B cell (primary cell): ENCODE measurements around the gene GNG7. TPM values are rescaled to one million over a fixed set of nuclear protein-coding genes. Genes with fewer than 3 reads are reported as not detected.

ENCODE experiments used
- ATAC-seq: fragments of 200-7000 bp; cut with Tn5 transposase; one replicate; pipeline ENCODE4 v1.10.0; 2021; ENCODE audit warnings: low read depth, mild to moderate bottlenecking, moderate number of reproducible peaks, moderate library complexity
- CTCF ChIA-PET: fragments of 350-600 bp; sonication (Branson Sonifier 250); formaldehyde crosslinking; loops from one replicate; lab custom pipeline; 2021; ENCODE audit warnings: antibody characterized with exemption, inconsistent platforms; lab: Charles Lee
- POLR2A ChIA-PET: fragments of 350-600 bp; sonication (Branson Sonifier 250); formaldehyde crosslinking; loops from one replicate; lab custom pipeline; 2021; ENCODE audit warnings: antibody characterized with exemption; lab: Charles Lee
- DNase-seq: peaks from one replicate; pipeline ENCODE4 v3.0.0; 2013
- H2AFZ ChIP-seq: 2 replicates; pipeline ENCODE4 v1.6.1; 2012; ENCODE audit warnings: mild to moderate bottlenecking, low read depth, low read length; ENCODE audit not compliant: insufficient read depth, poor library complexity, severe bottlenecking
- H3K27ac ChIP-seq, 2 donors: 1 replicate in 1 of 2; 2 replicates in 1 of 2; pipeline ENCODE4 v1.5.1; 2012 to 2013; ENCODE audit warnings: low read length in 2 of 2, mild to moderate bottlenecking in 2 of 2, moderate library complexity in 1 of 2
- H3K27me3 ChIP-seq, 4 experiments: fragments of 200-600 bp in 1 of 4; sonication (generic) in 1 of 4; replicated peaks in 1 of 4; 1 replicate in 2 of 4; 2 replicates in 2 of 4; pipeline versions ENCODE4 v1.6.1 to v1.7.0; 2013 to 2016; ENCODE audit warnings: low read length in 3 of 4, mild to moderate bottlenecking in 2 of 4, mixed read lengths in 1 of 4, moderate library complexity in 1 of 4; ENCODE audit not compliant: insufficient read depth in 4 of 4, control insufficient read depth in 3 of 4; ENCODE audit errors: control extremely low read depth in 1 of 4
- H3K36me3 ChIP-seq, 2 experiments: replicated peaks in 1 of 2; 1 replicate in 1 of 2; 2 replicates in 1 of 2; pipeline versions ENCODE4 v1.6.1 to v1.7.1; 2013; ENCODE audit warnings: low read length in 1 of 2; ENCODE audit not compliant: insufficient read depth in 2 of 2, control insufficient read depth in 1 of 2; ENCODE audit errors: control extremely low read depth in 1 of 2, extremely low read depth in 1 of 2
- H3K4me1 ChIP-seq, 2 donors: fragments of 200-600 bp in 1 of 2; sonication (generic) in 1 of 2; 1 replicate in 1 of 2; 2 replicates in 1 of 2; pipeline versions ENCODE4 v1.5.1 to v1.6.1; 2013 to 2017; ENCODE audit warnings: low read length in 2 of 2; ENCODE audit not compliant: control insufficient read depth in 2 of 2, insufficient read depth in 2 of 2
- H3K4me2 ChIP-seq: replicated peaks from 2 replicates; pipeline ENCODE3; 2012; ENCODE audit warnings: mild to moderate bottlenecking, low read depth, low read length; ENCODE audit not compliant: poor library complexity, severe bottlenecking
- H3K4me3 ChIP-seq, 5 experiments: fragments of 200-600 bp in 1 of 5; sonication (generic) in 1 of 5; 1 replicate in 3 of 5; 2 replicates in 2 of 5; pipeline versions ENCODE4 v1.5.1 to v1.7.0; 2011 to 2016; ENCODE audit warnings: low read length in 4 of 5, mild to moderate bottlenecking in 4 of 5, low read depth in 2 of 5, control low read depth in 1 of 5, moderate library complexity in 1 of 5; ENCODE audit not compliant: insufficient read depth in 1 of 5; ENCODE audit errors: control extremely low read depth in 1 of 5, extremely low read depth in 1 of 5
- H3K79me2 ChIP-seq: fragments of 200-600 bp; sonication (generic); one replicate; pipeline ENCODE4 v1.6.0; 2016; ENCODE audit warnings: low read length; ENCODE audit not compliant: control insufficient read depth, insufficient read depth
- H3K9ac ChIP-seq: fragments of 200-600 bp; sonication (generic); 2 replicates; pipeline ENCODE4 v1.6.1; 2017; ENCODE audit warnings: mild to moderate bottlenecking, low read length, moderate library complexity
- H3K9me3 ChIP-seq, 3 donors: one replicate each; pipeline versions ENCODE4 v1.6.1 to v1.7.1; 2013; ENCODE audit warnings: low read length in 2 of 3; ENCODE audit not compliant: control insufficient read depth in 2 of 3, insufficient read depth in 1 of 3; ENCODE audit errors: control extremely low read depth in 1 of 3
- H4K20me1 ChIP-seq: 2 replicates; pipeline ENCODE4 v1.6.0; 2012; ENCODE audit warnings: mild to moderate bottlenecking, low read length; ENCODE audit not compliant: insufficient read depth, control insufficient read depth, poor library complexity, severe bottlenecking
- H3K27ac Mint-ChIP-seq: one replicate; pipeline ENCODE4 v1.8.0; 2021; ENCODE audit warnings: mixed read lengths
- H3K27me3 Mint-ChIP-seq: one replicate; pipeline ENCODE4 v1.8.0; 2021; ENCODE audit warnings: mixed read lengths
- H3K4me1 Mint-ChIP-seq: one replicate; pipeline ENCODE4 v1.8.0; 2021; ENCODE audit warnings: mixed read lengths
- H3K4me3 Mint-ChIP-seq: one replicate; pipeline ENCODE4 v1.8.0; 2021; ENCODE audit warnings: mixed read lengths
- H3K9me3 Mint-ChIP-seq: one replicate; pipeline ENCODE4 v1.8.0; 2022; ENCODE audit warnings: mixed read lengths; ENCODE audit not compliant: insufficient read depth
- EZH2 ChIP-seq: IDR thresholded peaks from 2 replicates; pipeline ENCODE4 v1.6.1; 2012; ENCODE audit warnings: borderline replicate concordance, low read depth, mild to moderate bottlenecking, moderate library complexity, low read length; ENCODE audit not compliant: insufficient read depth, poor library complexity, severe bottlenecking
- WGBS: methylation state at CpG from one replicate; pipeline ENCODE4 v1.1.5; 2013; ENCODE audit warnings: missing lambda C conversion rate; ENCODE audit not compliant: insufficient coverage; 5-methylcytosine and 5-hydroxymethylcytosine counted together
- intact Hi-C: fragments of 100-400 bp; cut with micrococcal nuclease; formaldehyde crosslinking; loops from one replicate; pipeline ENCODE4 v1.10.0; 2022
- polyA plus RNA-seq: library from polyadenylated mRNA; depleted of rRNA; stranded (reverse); fragments of >200 nt; gene quantifications from 2 replicates; pipeline ENCODE4 v1.2.3, GENCODE V29; 2012
- total RNA-seq, 2 donors: library from RNA; stranded (reverse); fragments of 120-200 nt in 1 of 2; gene quantifications; 1 replicate in 1 of 2; 2 replicates in 1 of 2; pipeline versions ENCODE4 v1.2.3 to v1.2.4, GENCODE V29; 2013 to 2022
- TF ChIP-seq, protein P1 (sequence below): fragments of 200-600 bp; IDR thresholded peaks from one replicate; pipeline ENCODE4 v1.8.0; 2022; ENCODE audit warnings: antibody characterized with exemption, mild to moderate bottlenecking

Gene GNG7
- total and polyA plus RNA-seq, 2 donors (not counting 1 experiment from before 2014, with no cell fraction given) = 76.3 to 153 TPM

GRCh38 chr19:2561895-2562294 lies 140.6 kb downstream of the GNG7 start:
- Mint-ChIP-seq H3K27ac (peak overlapping the region; percentile 91), H3K4me3 (peak overlapping the region; percentile 89), H3K27me3 (no peaks in the 10 kb centered on the region), H3K9me3 (no peaks in the 10 kb centered on the region), H3K4me1 (peaks cover 45% of the 10 kb centered on the region)
- ChIA-PET CTCF (interaction anchor here (0.5 to 2.5 kb wide), 17 partner anchors 9 to 310 kb away, joined by 3 to 14 read pairs (median 4); partner anchors contain the start of gene GADD45B), POLR2A (interaction anchor here (0.7 to 2.4 kb wide), 5 partner anchors 36 to 265 kb away, joined by 3 to 24 read pairs (median 4); partner anchors contain the start of gene GADD45B)
- DNase-seq (peak; percentile 82), ATAC-seq (peak; percentile 94)
- under 1% methylated on average over 13 of the region's 14 CpGs for WGBS
- H3K9me3 ChIP-seq = peaks cover 0 to 3% (median 0%) of the 10 kb centered on the region in 3 donors
- peaks cover 16 to 33% of the 10 kb centered on the region in 2 donors for H3K4me1 ChIP-seq
- H4K20me1 ChIP-seq = peaks cover 90% of the 10 kb centered on the region
- H2AFZ ChIP-seq = peak overlapping the region; percentile 63
- H3K9ac ChIP-seq = peak overlapping the region; percentile 62
- H3K4me3 ChIP-seq = peak overlapping the region in 4 of 5 experiments; percentile 42 to 63 (median 56)
- peak overlapping the region; percentile 78 for H3K4me2 ChIP-seq
- TF ChIP-seq, protein P1, sequence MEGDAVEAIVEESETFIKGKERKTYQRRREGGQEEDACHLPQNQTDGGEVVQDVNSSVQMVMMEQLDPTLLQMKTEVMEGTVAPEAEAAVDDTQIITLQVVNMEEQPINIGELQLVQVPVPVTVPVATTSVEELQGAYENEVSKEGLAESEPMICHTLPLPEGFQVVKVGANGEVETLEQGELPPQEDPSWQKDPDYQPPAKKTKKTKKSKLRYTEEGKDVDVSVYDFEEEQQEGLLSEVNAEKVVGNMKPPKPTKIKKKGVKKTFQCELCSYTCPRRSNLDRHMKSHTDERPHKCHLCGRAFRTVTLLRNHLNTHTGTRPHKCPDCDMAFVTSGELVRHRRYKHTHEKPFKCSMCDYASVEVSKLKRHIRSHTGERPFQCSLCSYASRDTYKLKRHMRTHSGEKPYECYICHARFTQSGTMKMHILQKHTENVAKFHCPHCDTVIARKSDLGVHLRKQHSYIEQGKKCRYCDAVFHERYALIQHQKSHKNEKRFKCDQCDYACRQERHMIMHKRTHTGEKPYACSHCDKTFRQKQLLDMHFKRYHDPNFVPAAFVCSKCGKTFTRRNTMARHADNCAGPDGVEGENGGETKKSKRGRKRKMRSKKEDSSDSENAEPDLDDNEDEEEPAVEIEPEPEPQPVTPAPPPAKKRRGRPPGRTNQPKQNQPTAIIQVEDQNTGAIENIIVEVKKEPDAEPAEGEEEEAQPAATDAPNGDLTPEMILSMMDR = no peak
- no peak for TF ChIP-seq EZH2
- peaks cover 0 to 23% of the 10 kb centered on the region in 2 experiments for H3K36me3 ChIP-seq
- intact Hi-C loops = loop anchor here (1.0 to 5.0 kb wide), 2 partner anchors 9 to 50 kb away; no protein-coding TSS in a partner anchor
- H3K27ac ChIP-seq = peak overlapping the region; percentile 65 to 81
- H3K27me3 ChIP-seq = no peaks in the 10 kb centered on the region
- peaks cover 92% of the 10 kb centered on the region for H3K79me2 ChIP-seq

- 71% methylated on average over 5 of the region's 5 CpGs for WGBS
- ChIA-PET POLR2A (interaction anchor here (0.7 to 2.4 kb wide), 5 partner anchors 37 to 133 kb away, joined by 3 to 24 read pairs (median 4); partner anchors contain the start of gene GADD45B), CTCF (interaction anchor here (0.6 to 2.5 kb wide), 9 partner anchors 8 to 95 kb away, joined by 3 to 14 read pairs (median 6); partner anchors contain the start of gene GADD45B)
- intact Hi-C loops = loop anchor here (5.0 kb wide), 1 partner anchor 51 kb away; no protein-coding TSS in a partner anchor
- Mint-ChIP-seq H3K27ac (peak overlapping the region; percentile 91), H3K4me3 (peak overlapping the region; percentile 89), H3K4me1 (peaks cover 46% of the 10 kb centered on the region), H3K9me3 (no peaks in the 10 kb centered on the region), H3K27me3 (no peaks in the 10 kb centered on the region)
- Histone ChIP-seq H2AFZ (no peak overlapping the region), H3K9me3 (peaks cover 0 to 3% (median 0%) of the 10 kb centered on the region in 3 donors), H3K4me1 (peaks cover 16 to 33% of the 10 kb centered on the region in 2 donors), H3K27ac (peak overlapping the region; percentile 24 to 81), H3K4me2 (peak overlapping the region; percentile 78), H3K79me2 (peaks cover 94% of the 10 kb centered on the region), H3K9ac (peak overlapping the region; percentile 62), H3K36me3 (peaks cover 0 to 25% of the 10 kb centered on the region in 2 experiments), H3K4me3 (peak overlapping the region in 1 of 5 experiments; percentile 51), H3K27me3 (no peaks in the 10 kb centered on the region), H4K20me1 (peaks cover 90% of the 10 kb centered on the region)
- ATAC-seq (no peak), DNase-seq (no peak)
- TF ChIP-seq, protein P1 = no peak
- no peak for TF ChIP-seq EZH2
These were observed 141.3 kb downstream of the GNG7 start for GRCh38 chr19:2561221-2561620.
